ENCODE results near the gene GLI3.

GLI3 gene

DNA sequence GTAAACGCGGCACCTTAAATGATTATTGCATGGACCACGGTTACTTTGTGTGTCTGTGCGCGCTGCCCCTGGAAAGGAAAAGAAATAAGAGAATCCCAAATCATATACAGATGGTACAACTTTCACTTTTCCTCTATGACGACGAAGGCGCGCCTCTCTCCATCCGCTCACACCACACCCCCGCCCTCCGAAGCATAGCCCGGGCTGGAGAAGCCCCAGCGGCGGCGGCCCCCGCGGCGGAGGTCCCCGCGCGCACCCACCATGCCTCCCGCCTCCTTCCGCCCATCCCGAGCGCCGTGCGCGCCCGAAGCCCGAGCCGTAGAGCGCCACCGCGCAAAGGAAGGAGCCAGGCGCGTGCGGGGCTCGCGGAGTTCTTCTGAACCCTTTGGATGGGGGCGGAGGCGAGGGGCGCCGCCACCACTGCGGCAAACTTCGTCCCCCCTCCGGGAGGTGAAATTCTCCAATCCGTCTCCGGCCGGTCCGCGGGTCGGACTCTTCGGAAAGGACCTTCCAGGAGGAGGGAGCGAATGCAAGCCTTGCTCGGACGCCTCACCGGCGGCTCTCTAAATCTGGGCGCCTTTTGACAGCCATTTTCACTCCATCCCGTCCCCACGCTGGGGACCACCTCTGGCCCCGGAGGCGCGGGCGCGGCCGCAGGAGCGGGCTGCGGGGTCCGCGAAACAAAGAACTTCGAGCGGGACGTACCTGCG lies 588 bp downstream of the GLI3 start:
- Histone ChIP-seq H3K9ac (ENCODE audit: low read length in 2 of 2) (peak overlapping the region; percentile 78 to 83), H3K27ac (ENCODE audit: low read length) (peak overlapping the region; percentile 84)

DNA sequence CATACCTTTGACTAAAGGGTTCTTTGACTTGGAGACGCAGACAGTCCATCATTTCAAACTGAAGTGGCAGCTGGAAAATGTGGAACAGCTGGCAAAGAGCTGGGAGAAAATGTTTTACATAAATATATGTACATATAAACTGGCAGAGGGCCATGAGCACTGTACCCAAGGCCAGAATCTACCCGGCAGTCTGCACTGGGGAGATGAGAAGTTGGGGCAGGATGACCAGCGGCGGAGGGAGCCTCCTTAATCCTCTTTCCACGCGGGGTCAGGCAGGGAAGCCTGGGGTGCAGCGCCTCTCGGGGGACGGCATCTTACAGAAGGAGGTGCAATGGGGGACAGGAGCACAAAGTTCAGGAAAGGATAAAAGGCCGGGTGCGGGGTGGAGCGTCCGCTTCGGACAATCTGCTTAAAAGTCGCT lies 1.3 kb downstream of the GLI3 start:
- H3K27ac ChIP-seq (ENCODE audit: low read length), result peak overlapping the region; percentile 84
- H3K9me3 ChIP-seq (ENCODE audit: control insufficient read depth in 2 of 2, low read length in 2 of 2), result no peaks in the 10 kb centered on the region
- H3K4me3 ChIP-seq (ENCODE audit: low read length in 2 of 2), result peak overlapping the region; percentile 90 to 92
- H3K36me3 ChIP-seq (ENCODE audit: control insufficient read depth in 2 of 2, insufficient read depth in 2 of 2, low read length in 2 of 2), result no peaks in the 10 kb centered on the region
- H3K27me3 ChIP-seq (ENCODE audit: control insufficient read depth in 1 of 2, insufficient read depth in 2 of 2, low read length in 2 of 2), result no peaks in the 10 kb centered on the region
- peak overlapping the region; percentile 78 to 83 for H3K9ac ChIP-seq (ENCODE audit: low read length in 2 of 2)
- peaks cover 32% of the 10 kb centered on the region for H3K4me1 ChIP-seq (ENCODE audit: control insufficient read depth, insufficient read depth, low read length)

More for the DNA sequence above, 588 bp downstream of the GLI3 start:
- Histone ChIP-seq H3K27me3 (ENCODE audit: control insufficient read depth in 1 of 2, insufficient read depth in 2 of 2, low read length in 2 of 2) (no peaks in the 10 kb centered on the region), H3K9me3 (ENCODE audit: control insufficient read depth in 2 of 2, low read length in 2 of 2) (no peaks in the 10 kb centered on the region), H3K36me3 (ENCODE audit: control insufficient read depth in 2 of 2, insufficient read depth in 2 of 2, low read length in 2 of 2) (no peaks in the 10 kb centered on the region), H3K4me3 (ENCODE audit: low read length in 2 of 2) (peak overlapping the region; percentile 90 to 92), H3K4me1 (ENCODE audit: control insufficient read depth, insufficient read depth, low read length) (peaks cover 32% of the 10 kb centered on the region)

DNA sequence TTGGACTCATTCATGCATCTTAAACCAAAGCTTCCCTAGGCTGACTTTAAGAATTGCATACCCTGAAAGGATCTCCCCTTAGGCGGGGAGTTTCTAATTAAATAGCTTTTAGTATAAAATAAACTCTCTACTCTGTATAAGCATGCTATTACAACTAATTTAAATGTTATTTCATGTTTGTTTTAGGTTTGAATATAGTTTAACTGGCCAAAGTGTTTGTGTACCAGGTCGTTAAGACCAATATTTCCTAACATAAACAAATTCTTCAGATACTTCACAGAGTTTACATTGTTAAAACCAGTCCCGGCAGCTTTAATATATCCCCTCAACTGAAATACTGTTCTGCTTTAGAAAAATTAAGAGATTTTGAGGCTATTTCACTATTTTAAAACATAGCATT lies 2.3 kb downstream of the GLI3 start:
- no peaks in the 10 kb centered on the region for H3K36me3 ChIP-seq (ENCODE audit: control insufficient read depth in 2 of 2, insufficient read depth in 2 of 2, low read length in 2 of 2)
- H3K9me3 ChIP-seq (ENCODE audit: control insufficient read depth in 2 of 2, low read length in 2 of 2), result no peaks in the 10 kb centered on the region
- peaks cover 35% of the 10 kb centered on the region for H3K4me1 ChIP-seq (ENCODE audit: control insufficient read depth, insufficient read depth, low read length)
- H3K27ac ChIP-seq (ENCODE audit: low read length), result no peak overlapping the region
- peak overlapping the region in 1 of 2 donors; percentile 83 for H3K9ac ChIP-seq (ENCODE audit: low read length in 2 of 2)
- peak overlapping the region; percentile 9 to 92 for H3K4me3 ChIP-seq (ENCODE audit: low read length in 2 of 2)
- H3K27me3 ChIP-seq (ENCODE audit: control insufficient read depth in 1 of 2, insufficient read depth in 2 of 2, low read length in 2 of 2), result no peaks in the 10 kb centered on the region

DNA sequence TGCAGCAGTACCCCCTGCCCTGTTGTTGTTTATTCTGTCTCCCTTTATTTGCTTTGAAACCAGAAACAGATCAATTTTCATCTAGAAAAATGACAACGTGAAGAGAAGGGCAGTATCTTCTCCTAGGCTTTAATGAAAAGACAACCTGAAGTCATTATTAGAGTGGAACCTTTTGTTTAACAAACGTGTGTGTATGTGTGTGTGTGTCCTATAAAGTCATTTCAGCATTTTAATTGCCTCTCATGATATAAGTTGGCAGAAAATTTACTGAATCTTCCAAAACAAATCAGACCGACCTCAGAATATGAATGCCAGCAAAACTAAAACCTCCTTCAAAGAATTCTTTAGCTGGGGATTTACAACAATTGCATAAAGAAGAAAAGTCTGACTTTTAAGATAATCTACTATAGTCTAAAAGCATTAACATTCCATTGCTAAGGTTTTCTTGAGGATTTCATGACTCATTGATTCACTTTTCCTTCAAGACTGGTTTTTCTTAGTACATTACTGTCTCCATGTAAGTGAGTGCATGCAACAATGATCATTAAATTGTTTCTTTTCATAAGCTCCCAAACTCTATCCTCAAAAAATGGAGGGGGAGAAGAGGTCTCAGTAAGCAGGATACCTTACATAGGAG lies 3.2 kb downstream of the GLI3 start:
- Histone ChIP-seq H3K9me3 (ENCODE audit: control insufficient read depth in 2 of 2, low read length in 2 of 2) (no peaks in the 10 kb centered on the region), H3K27ac (ENCODE audit: low read length) (no peak overlapping the region), H3K4me3 (ENCODE audit: low read length in 2 of 2) (peak overlapping the region in 1 of 2 donors; percentile 92)

DNA sequence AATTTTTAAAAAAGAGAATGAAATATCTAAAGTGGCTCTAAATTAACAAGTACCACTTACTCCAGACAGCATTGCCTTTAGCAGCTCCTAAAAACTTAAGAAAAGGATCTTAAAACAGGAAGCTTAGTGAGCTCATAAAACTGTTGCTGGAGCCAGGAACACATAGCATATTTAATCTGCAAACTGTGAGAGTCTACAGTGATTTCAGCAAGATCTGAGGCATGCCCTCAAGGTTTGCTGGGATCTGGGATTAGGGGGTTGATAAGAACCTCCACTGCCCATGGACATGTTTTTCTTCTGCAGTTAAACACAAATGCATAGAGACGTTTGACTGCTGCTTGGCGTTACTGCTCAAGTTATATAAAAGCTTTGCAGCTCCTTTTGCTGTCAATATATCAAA lies 3.8 kb downstream of the GLI3 start:
- peak overlapping the region in 1 of 2 donors; percentile 35 for H3K4me3 ChIP-seq (ENCODE audit: low read length in 2 of 2)
- H3K9ac ChIP-seq (ENCODE audit: low read length in 2 of 2), result no peak overlapping the region
- H3K27ac ChIP-seq (ENCODE audit: low read length), result no peak overlapping the region
- no peaks in the 10 kb centered on the region for H3K9me3 ChIP-seq (ENCODE audit: control insufficient read depth in 2 of 2, low read length in 2 of 2)
- no peaks in the 10 kb centered on the region for H3K27me3 ChIP-seq (ENCODE audit: control insufficient read depth in 1 of 2, insufficient read depth in 2 of 2, low read length in 2 of 2)
- no peaks in the 10 kb centered on the region for H3K36me3 ChIP-seq (ENCODE audit: control insufficient read depth in 2 of 2, insufficient read depth in 2 of 2, low read length in 2 of 2)
- H3K4me1 ChIP-seq (ENCODE audit: control insufficient read depth, insufficient read depth, low read length), result peaks cover 32% of the 10 kb centered on the region

More for the DNA sequence above, 3.2 kb downstream of the GLI3 start:
- no peaks in the 10 kb centered on the region for H3K36me3 ChIP-seq (ENCODE audit: control insufficient read depth in 2 of 2, insufficient read depth in 2 of 2, low read length in 2 of 2)
- no peak overlapping the region for H3K9ac ChIP-seq (ENCODE audit: low read length in 2 of 2)
- H3K27me3 ChIP-seq (ENCODE audit: control insufficient read depth in 1 of 2, insufficient read depth in 2 of 2, low read length in 2 of 2), result no peaks in the 10 kb centered on the region
- peaks cover 31% of the 10 kb centered on the region for H3K4me1 ChIP-seq (ENCODE audit: control insufficient read depth, insufficient read depth, low read length)

DNA sequence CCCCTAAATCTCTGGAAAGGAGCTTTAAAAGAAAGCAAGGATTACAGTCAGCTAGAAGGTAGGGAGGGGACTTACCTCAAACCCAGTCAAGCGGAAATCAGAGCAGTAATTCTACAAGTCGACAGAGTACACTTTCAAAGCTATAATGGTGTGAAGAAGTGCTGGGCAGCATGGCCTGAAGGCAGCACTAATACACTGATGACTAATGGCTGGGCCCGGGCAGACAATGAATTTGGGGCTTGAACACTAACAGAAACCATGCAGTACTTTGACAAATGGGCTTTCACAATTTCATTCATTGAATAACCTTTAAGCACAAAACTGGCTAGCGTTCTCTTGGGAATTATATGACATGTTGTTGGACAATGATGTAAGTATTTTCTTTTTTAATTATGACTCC lies 4.7 kb downstream of the GLI3 start:
- Histone ChIP-seq H3K27me3 (ENCODE audit: control insufficient read depth in 1 of 2, insufficient read depth in 2 of 2, low read length in 2 of 2) (no peaks in the 10 kb centered on the region), H3K9ac (ENCODE audit: low read length in 2 of 2) (no peak overlapping the region), H3K36me3 (ENCODE audit: control insufficient read depth in 2 of 2, insufficient read depth in 2 of 2, low read length in 2 of 2) (no peaks in the 10 kb centered on the region), H3K4me1 (ENCODE audit: control insufficient read depth, insufficient read depth, low read length) (peaks cover 38% of the 10 kb centered on the region), H3K9me3 (ENCODE audit: control insufficient read depth in 2 of 2, low read length in 2 of 2) (no peaks in the 10 kb centered on the region), H3K27ac (ENCODE audit: low read length) (no peak overlapping the region), H3K4me3 (ENCODE audit: low read length in 2 of 2) (peak overlapping the region in 1 of 2 donors; percentile 1)

DNA sequence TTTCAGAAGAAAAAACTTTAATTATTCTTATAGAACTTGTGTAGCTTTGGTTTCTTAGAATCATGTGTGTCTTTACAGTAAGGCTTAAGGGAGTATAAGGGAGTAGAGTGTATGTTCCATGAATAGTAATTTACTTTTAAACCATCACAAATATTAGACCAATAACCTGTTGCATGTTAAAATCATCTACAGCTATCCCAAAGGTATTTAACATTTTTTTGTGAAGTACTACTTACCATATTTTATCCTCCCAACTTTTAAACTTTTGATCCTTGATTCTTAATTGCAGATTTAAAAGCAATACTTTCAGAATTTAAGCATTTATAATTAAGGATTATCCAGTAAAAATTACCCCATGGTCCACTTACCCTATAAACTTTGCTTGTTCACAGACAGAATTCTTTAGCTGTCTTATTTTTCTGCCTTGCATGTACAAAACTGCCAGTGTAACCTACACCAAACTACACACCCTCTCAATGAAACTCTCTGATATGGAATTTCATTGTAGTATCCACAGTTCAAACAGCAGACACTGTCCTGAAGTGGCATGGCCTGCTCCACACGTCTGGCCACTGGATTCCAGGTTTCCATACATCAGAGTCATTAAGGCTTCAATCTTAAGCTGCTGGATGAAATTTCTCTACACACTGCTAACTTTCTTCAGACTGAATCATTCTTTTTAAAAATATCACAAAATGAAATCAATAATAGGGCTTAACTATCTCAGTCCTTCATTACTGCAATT lies 5.8 kb downstream of the GLI3 start:
- Histone ChIP-seq H3K4me3 (ENCODE audit: low read length in 2 of 2) (no peak overlapping the region), H3K9ac (ENCODE audit: low read length in 2 of 2) (no peak overlapping the region), H3K4me1 (ENCODE audit: control insufficient read depth, insufficient read depth, low read length) (peaks cover 39% of the 10 kb centered on the region), H3K27ac (ENCODE audit: low read length) (no peak overlapping the region), H3K36me3 (ENCODE audit: control insufficient read depth in 2 of 2, insufficient read depth in 2 of 2, low read length in 2 of 2) (no peaks in the 10 kb centered on the region), H3K9me3 (ENCODE audit: control insufficient read depth in 2 of 2, low read length in 2 of 2) (no peaks in the 10 kb centered on the region), H3K27me3 (ENCODE audit: control insufficient read depth in 1 of 2, insufficient read depth in 2 of 2, low read length in 2 of 2) (no peaks in the 10 kb centered on the region)

DNA sequence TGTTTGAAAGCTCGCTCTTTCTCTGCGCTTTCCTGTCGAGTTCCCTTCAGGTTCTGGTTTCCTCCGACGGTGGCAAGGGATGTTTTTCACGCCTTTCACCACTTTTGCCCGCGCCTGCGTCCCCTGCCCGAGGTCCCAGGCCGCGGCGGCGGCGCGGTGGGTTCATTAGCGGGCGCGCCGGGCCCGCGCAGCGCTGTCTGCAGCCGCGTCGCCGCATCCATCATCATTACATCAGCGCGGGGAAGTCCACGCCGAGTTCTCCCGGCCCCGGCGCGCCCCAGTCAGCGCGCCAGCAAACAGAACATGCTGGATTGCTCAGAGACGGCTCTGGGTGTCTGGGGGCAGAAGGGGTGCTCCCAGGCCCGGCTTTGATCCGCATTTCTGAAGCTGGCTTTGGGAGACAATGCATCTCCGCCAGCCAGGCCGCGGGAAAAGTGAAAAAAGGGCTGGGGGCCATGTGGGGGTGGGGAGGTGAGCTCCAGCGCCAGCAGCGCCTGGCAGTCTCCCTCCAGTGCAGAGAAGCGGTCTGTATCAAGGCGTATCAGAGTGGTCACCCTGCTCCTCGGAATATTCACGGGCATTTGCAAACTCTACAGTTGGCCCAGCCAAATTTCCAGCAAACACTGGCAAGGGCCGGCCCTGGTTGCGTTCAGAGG lies 8.9 kb downstream of the GLI3 start:
- H3K27ac ChIP-seq (ENCODE audit: low read length), result no peak overlapping the region
- no peaks in the 10 kb centered on the region for H3K27me3 ChIP-seq (ENCODE audit: control insufficient read depth in 1 of 2, insufficient read depth in 2 of 2, low read length in 2 of 2)
- peak overlapping the region in 1 of 2 donors; percentile 40 for H3K9ac ChIP-seq (ENCODE audit: low read length in 2 of 2)
- H3K4me3 ChIP-seq (ENCODE audit: low read length in 2 of 2), result peak overlapping the region; percentile 53 to 71
- peaks cover 28% of the 10 kb centered on the region for H3K4me1 ChIP-seq (ENCODE audit: control insufficient read depth, insufficient read depth, low read length)
- H3K9me3 ChIP-seq (ENCODE audit: control insufficient read depth in 2 of 2, low read length in 2 of 2), result no peaks in the 10 kb centered on the region
- no peaks in the 10 kb centered on the region for H3K36me3 ChIP-seq (ENCODE audit: control insufficient read depth in 2 of 2, insufficient read depth in 2 of 2, low read length in 2 of 2)

DNA sequence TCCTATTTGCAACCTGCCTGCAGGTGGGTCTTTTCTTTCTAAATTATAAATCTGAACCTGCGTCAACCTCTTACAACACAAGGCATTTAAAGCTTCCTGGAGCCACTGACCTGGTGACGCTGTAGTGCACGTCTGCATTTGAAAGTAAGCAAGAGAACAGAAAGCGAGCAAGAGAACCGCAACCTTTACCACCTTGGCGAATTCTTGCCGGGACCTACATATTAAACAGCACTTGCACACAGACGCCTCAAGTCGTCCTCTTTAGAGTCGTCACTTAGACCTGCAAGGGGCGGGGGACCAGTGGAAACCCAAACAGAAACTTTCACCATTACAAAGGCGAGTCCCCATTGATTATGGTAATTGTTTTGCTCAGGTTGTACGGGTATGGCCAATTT lies 9.5 kb downstream of the GLI3 start:
- Histone ChIP-seq H3K27ac (ENCODE audit: low read length) (no peak overlapping the region), H3K27me3 (ENCODE audit: control insufficient read depth in 1 of 2, insufficient read depth in 2 of 2, low read length in 2 of 2) (no peaks in the 10 kb centered on the region), H3K4me3 (ENCODE audit: low read length in 2 of 2) (peak overlapping the region; percentile 53 to 71), H3K4me1 (ENCODE audit: control insufficient read depth, insufficient read depth, low read length) (peaks cover 24% of the 10 kb centered on the region), H3K36me3 (ENCODE audit: control insufficient read depth in 2 of 2, insufficient read depth in 2 of 2, low read length in 2 of 2) (no peaks in the 10 kb centered on the region), H3K9me3 (ENCODE audit: control insufficient read depth in 2 of 2, low read length in 2 of 2) (no peaks in the 10 kb centered on the region), H3K9ac (ENCODE audit: low read length in 2 of 2) (no peak overlapping the region)

DNA sequence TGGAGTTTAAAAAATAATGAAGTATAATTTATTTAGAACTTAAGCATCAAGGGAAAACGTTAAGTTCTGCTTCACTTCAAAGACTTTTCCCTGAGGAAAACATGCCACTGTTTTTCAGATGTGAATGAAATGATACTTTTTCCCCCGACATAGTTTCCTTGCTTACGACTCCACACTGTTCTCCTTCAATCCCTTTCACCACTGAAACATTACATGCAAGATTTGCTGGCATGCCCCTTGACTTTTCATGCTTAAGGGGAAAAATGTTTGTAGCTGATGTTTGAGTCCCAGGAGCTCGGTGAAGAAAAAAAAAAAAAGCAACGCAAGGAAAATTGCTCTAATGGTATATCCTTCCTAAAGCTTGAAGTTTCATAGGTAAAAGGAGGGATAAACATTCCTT lies 10.0 kb downstream of the GLI3 start:
- Histone ChIP-seq H3K4me1 (ENCODE audit: control insufficient read depth, insufficient read depth, low read length) (peaks cover 20% of the 10 kb centered on the region), H3K9ac (ENCODE audit: low read length in 2 of 2) (no peak overlapping the region), H3K36me3 (ENCODE audit: control insufficient read depth in 2 of 2, insufficient read depth in 2 of 2, low read length in 2 of 2) (peaks cover 0 to under 1% of the 10 kb centered on the region in 2 donors), H3K4me3 (ENCODE audit: low read length in 2 of 2) (no peak overlapping the region), H3K27me3 (ENCODE audit: control insufficient read depth in 1 of 2, insufficient read depth in 2 of 2, low read length in 2 of 2) (no peaks in the 10 kb centered on the region), H3K9me3 (ENCODE audit: control insufficient read depth in 2 of 2, low read length in 2 of 2) (no peaks in the 10 kb centered on the region), H3K27ac (ENCODE audit: low read length) (no peak overlapping the region)

Measured in stomach smooth muscle (tissue), 2 donors.